Endothelial cell (in vitro differentiated cells): ENCODE measurements around the gene SUSD1. TPM values are rescaled to one million over a fixed set of nuclear protein-coding genes. Genes with fewer than 3 reads are reported as not detected.
A peak's percentile ranks its signal among the peaks of the same experiment; 100 is the strongest.

Experiments
- DNase-seq: peaks from one replicate; pipeline ENCODE4 v3.0.0; 2021; ENCODE audit warnings: low spot score
- H3K27ac Mint-ChIP-seq: one replicate; pipeline ENCODE4 v1.8.0; 2021; ENCODE audit warnings: mixed read lengths, inconsistent platforms; ENCODE audit not compliant: unreplicated experiment
- H3K27me3 Mint-ChIP-seq: one replicate; pipeline ENCODE4 v1.8.0; 2021; ENCODE audit warnings: mild to moderate bottlenecking, moderate library complexity, mixed read lengths, inconsistent platforms; ENCODE audit not compliant: unreplicated experiment
- H3K36me3 Mint-ChIP-seq: one replicate; pipeline ENCODE4 v1.8.0; 2021; ENCODE audit warnings: mild to moderate bottlenecking, low read depth, mixed read lengths, inconsistent platforms; ENCODE audit not compliant: unreplicated experiment
- H3K4me1 Mint-ChIP-seq: one replicate; pipeline ENCODE4 v1.8.0; 2021; ENCODE audit warnings: mild to moderate bottlenecking, mixed read lengths, inconsistent platforms; ENCODE audit not compliant: unreplicated experiment
- H3K4me3 Mint-ChIP-seq: one replicate; pipeline ENCODE4 v1.8.0; 2021; ENCODE audit warnings: mild to moderate bottlenecking, mixed read lengths, inconsistent platforms; ENCODE audit not compliant: unreplicated experiment
- H3K9me3 Mint-ChIP-seq: one replicate; pipeline ENCODE4 v1.8.0; 2021; ENCODE audit warnings: mixed read lengths, inconsistent platforms; ENCODE audit not compliant: unreplicated experiment
- total RNA-seq: library from RNA; stranded (reverse); fragmentation: NEBNext Ultra II Directional; extraction: Animal tissue kit (Norgen Biotek cat#: 25700); gene quantifications from one replicate; pipeline ENCODE4 v1.2.1, GENCODE V29; 2021; ENCODE audit not compliant: unreplicated experiment
- TF ChIP-seq, protein P1 (sequence below): fragments of 200-600 bp; sonication (generic); IDR thresholded peaks from one replicate; pipeline ENCODE4 v1.5.0; 2021; ENCODE audit warnings: antibody characterized with exemption; ENCODE audit not compliant: unreplicated experiment

Gene SUSD1
- total RNA-seq, 1 donor from 2014 or later: 5.7 TPM

- TF ChIP-seq, protein P1, sequence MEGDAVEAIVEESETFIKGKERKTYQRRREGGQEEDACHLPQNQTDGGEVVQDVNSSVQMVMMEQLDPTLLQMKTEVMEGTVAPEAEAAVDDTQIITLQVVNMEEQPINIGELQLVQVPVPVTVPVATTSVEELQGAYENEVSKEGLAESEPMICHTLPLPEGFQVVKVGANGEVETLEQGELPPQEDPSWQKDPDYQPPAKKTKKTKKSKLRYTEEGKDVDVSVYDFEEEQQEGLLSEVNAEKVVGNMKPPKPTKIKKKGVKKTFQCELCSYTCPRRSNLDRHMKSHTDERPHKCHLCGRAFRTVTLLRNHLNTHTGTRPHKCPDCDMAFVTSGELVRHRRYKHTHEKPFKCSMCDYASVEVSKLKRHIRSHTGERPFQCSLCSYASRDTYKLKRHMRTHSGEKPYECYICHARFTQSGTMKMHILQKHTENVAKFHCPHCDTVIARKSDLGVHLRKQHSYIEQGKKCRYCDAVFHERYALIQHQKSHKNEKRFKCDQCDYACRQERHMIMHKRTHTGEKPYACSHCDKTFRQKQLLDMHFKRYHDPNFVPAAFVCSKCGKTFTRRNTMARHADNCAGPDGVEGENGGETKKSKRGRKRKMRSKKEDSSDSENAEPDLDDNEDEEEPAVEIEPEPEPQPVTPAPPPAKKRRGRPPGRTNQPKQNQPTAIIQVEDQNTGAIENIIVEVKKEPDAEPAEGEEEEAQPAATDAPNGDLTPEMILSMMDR: no peak
- no peak for DNase-seq
- no peaks in the 10 kb centered on the region for H3K9me3 Mint-ChIP-seq
- H3K4me3 Mint-ChIP-seq: peak overlapping the region; percentile 87
- peak overlapping the region; percentile 18 for H3K27ac Mint-ChIP-seq
- H3K4me1 Mint-ChIP-seq: peaks cover 18% of the 10 kb centered on the region
- peaks cover 12% of the 10 kb centered on the region for H3K36me3 Mint-ChIP-seq
- peaks cover 16% of the 10 kb centered on the region for H3K27me3 Mint-ChIP-seq
Measured at GRCh38 chr9:112175796-112176315, 759 bp upstream of the SUSD1 start.

GRCh38 chr9:112174222-112174964, 704 bp downstream of the SUSD1 start:
- DNase-seq: peak; percentile 31
- peaks cover 12% of the 10 kb centered on the region for H3K36me3 Mint-ChIP-seq
- peaks cover 16% of the 10 kb centered on the region for H3K27me3 Mint-ChIP-seq
- H3K27ac Mint-ChIP-seq: no peak overlapping the region
- peak overlapping the region; percentile 87 for H3K4me3 Mint-ChIP-seq
- TF ChIP-seq, protein P1: no peak
- H3K9me3 Mint-ChIP-seq: no peaks in the 10 kb centered on the region
- peaks cover 14% of the 10 kb centered on the region for H3K4me1 Mint-ChIP-seq

GRCh38 chr9:112173489-112174221, 1.4 kb downstream of the SUSD1 start:
- DNase-seq: no peak
- TF ChIP-seq, protein P1: no peak
- H3K36me3 Mint-ChIP-seq: peaks cover 12% of the 10 kb centered on the region
- H3K4me3 Mint-ChIP-seq: peak overlapping the region; percentile 87
- no peaks in the 10 kb centered on the region for H3K9me3 Mint-ChIP-seq
- H3K4me1 Mint-ChIP-seq: peaks cover 14% of the 10 kb centered on the region
- no peak overlapping the region for H3K27ac Mint-ChIP-seq
- H3K27me3 Mint-ChIP-seq: peaks cover 16% of the 10 kb centered on the region

DNA sequence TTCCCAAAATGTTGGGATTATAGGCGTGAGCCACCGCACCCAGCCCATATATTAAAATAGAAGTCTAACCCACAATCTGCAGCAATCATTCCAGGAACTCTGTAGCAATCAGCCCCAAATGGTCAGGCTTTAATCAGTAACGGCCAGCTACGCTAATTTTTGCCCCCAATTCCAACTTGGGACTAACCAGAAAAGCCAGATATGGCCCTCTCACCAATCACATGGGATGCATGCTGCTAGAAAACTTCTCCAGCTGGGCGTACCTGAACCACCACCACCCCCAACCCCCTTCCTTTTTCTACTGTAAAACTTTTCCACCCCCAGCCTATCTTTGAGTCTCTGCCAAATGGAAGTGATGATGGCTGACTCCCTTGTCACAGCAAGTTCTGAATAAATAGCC, 4.1 kb downstream of the SUSD1 start:
- no peak overlapping the region for H3K4me3 Mint-ChIP-seq
- peaks cover 12% of the 10 kb centered on the region for H3K36me3 Mint-ChIP-seq
- peaks cover 14% of the 10 kb centered on the region for H3K4me1 Mint-ChIP-seq
- DNase-seq: no peak
- no peak overlapping the region for H3K27ac Mint-ChIP-seq
- peaks cover 10% of the 10 kb centered on the region for H3K27me3 Mint-ChIP-seq
- TF ChIP-seq, protein P1: no peak
- H3K9me3 Mint-ChIP-seq: no peaks in the 10 kb centered on the region

DNA sequence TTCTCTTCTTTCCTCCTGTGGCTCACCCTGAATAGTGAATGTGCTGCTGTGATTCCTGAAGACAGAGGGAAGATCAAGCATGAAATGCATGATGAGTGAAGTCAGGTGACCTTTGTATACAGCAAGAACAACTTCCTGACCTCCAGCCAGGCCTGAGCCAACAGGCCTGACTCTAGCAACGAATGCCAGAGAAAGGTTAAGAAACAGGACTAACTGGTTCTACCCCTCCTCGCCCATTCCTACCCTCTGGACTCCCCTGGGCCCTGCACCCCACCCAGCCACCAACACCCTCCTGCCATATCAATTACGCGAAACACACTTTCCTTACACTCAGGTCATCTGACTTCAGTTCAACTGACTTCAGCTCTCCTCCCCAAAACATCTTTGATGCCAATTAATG, 4.9 kb downstream of the SUSD1 start:
- H3K36me3 Mint-ChIP-seq: peaks cover 12% of the 10 kb centered on the region
- H3K4me3 Mint-ChIP-seq: no peak overlapping the region
- no peak for DNase-seq
- H3K9me3 Mint-ChIP-seq: no peaks in the 10 kb centered on the region
- peaks cover 10% of the 10 kb centered on the region for H3K27me3 Mint-ChIP-seq
- H3K4me1 Mint-ChIP-seq: peaks cover 14% of the 10 kb centered on the region
- no peak overlapping the region for H3K27ac Mint-ChIP-seq
- TF ChIP-seq, protein P1: no peak
